HepG2 (cell line): ENCODE measurements around the gene NEDD8. TPM values are rescaled to one million over a fixed set of nuclear protein-coding genes. Genes with fewer than 3 reads are reported as not detected.
A peak's percentile ranks its signal among the peaks of the same experiment; 100 is the strongest.

Experiments used
- GPN1 ChIP-seq: sonication (generic); formaldehyde crosslinking; IDR thresholded peaks from 2 replicates; pipeline ENCODE4 v1.5.1; 2020; ENCODE audit warnings: missing genetic modification reagents, borderline replicate concordance
- HOMEZ ChIP-seq: IDR thresholded peaks from 2 replicates; pipeline ENCODE4 v1.6.1; 2016; ENCODE audit warnings: low read depth
- JUND ChIP-seq: sonication (generic); formaldehyde crosslinking; IDR thresholded peaks from 2 replicates; pipeline ENCODE4 v1.8.0; 2022; ENCODE audit warnings: mild to moderate bottlenecking, missing genetic modification reagents
- MAF1 ChIP-seq: sonication (generic); formaldehyde crosslinking; IDR thresholded peaks from 2 replicates; pipeline ENCODE4 v1.5.0; 2020; ENCODE audit warnings: missing genetic modification reagents, borderline replicate concordance
- MTF1 ChIP-seq: sonication (generic); formaldehyde crosslinking; IDR thresholded peaks from 2 replicates; pipeline ENCODE4 v1.5.0; 2020; ENCODE audit warnings: missing genetic modification reagents
- NFATC3 ChIP-seq: sonication (generic); formaldehyde crosslinking; IDR thresholded peaks from 2 replicates; pipeline ENCODE4 v1.5.1; 2020; ENCODE audit warnings: mild to moderate bottlenecking, missing genetic modification reagents
- RORA ChIP-seq: sonication (generic); formaldehyde crosslinking; IDR thresholded peaks from 2 replicates; pipeline ENCODE4 v1.5.0; 2020; ENCODE audit warnings: mild to moderate bottlenecking, missing genetic modification reagents, moderate library complexity
- SATB2 ChIP-seq: sonication (generic); formaldehyde crosslinking; IDR thresholded peaks from 2 replicates; pipeline ENCODE4 v1.5.0; 2020; ENCODE audit warnings: missing genetic modification reagents
- SMC3 ChIP-seq: IDR thresholded peaks from 2 replicates; pipeline ENCODE4 v1.6.1; 2011; ENCODE audit warnings: low read length, improper control_type of control experiment
- TEAD2 ChIP-seq: sonication (generic); formaldehyde crosslinking; IDR thresholded peaks from 2 replicates; pipeline ENCODE4 v1.9.0; 2021; ENCODE audit warnings: missing genetic modification reagents
- TERF1 ChIP-seq: sonication (generic); formaldehyde crosslinking; IDR thresholded peaks from 2 replicates; pipeline ENCODE4 v1.8.0; 2022; ENCODE audit warnings: mild to moderate bottlenecking, missing genetic modification reagents, moderate library complexity
- TFE3 ChIP-seq: IDR thresholded peaks from 2 replicates; pipeline ENCODE4 v1.6.1; 2016
- ZFP91 ChIP-seq: sonication (generic); formaldehyde crosslinking; IDR thresholded peaks from 2 replicates; pipeline ENCODE4 v1.9.0; 2022; ENCODE audit warnings: missing genetic modification reagents, mild to moderate bottlenecking, borderline replicate concordance
- ZNF496 ChIP-seq: sonication (generic); formaldehyde crosslinking; IDR thresholded peaks from 2 replicates; pipeline ENCODE4 v1.8.1; 2023; ENCODE audit warnings: mild to moderate bottlenecking, moderate library complexity, missing genetic modification reagents; ENCODE audit not compliant: insufficient replicate concordance
- ZNF724P ChIP-seq: sonication (generic); formaldehyde crosslinking; IDR thresholded peaks from 2 replicates; pipeline ENCODE4 v1.8.0; 2022; ENCODE audit warnings: missing genetic modification reagents, borderline replicate concordance
- polyA plus RNA-seq, 8 experiments: library from polyadenylated mRNA; depleted of rRNA in 3 of 8; stranded (reverse) in 7 of 8; unstranded in 1 of 8; fragments of >200 nt; fragmentation: Illumina TruSeq in 4 of 8; extraction: Trizol in 4 of 8; gene quantifications; 2 replicates each; pipeline versions ENCODE4 v1.2.1 to v1.2.3, GENCODE V29; 2011 to 2016; ENCODE audit warnings: low read depth in 4 of 8, missing spikeins in 1 of 8, mixed read lengths in 1 of 8; ENCODE audit not compliant: insufficient read depth in 1 of 8
- total RNA-seq, 5 experiments: library from RNA; depleted of rRNA; stranded (reverse); fragments of >200 nt; fragmentation: Illumina TruSeq; extraction: Trizol; gene quantifications; 2 replicates each; pipeline ENCODE4 v1.2.3, GENCODE V29; 2016; ENCODE audit warnings: low read depth in 1 of 5
- TF ChIP-seq, protein P1 (sequence below): sonication (generic); formaldehyde crosslinking; IDR thresholded peaks from 2 replicates; pipeline ENCODE4 v1.4.0; 2020; ENCODE audit warnings: missing genetic modification reagents
- TF ChIP-seq, protein P2 (sequence below): sonication (generic); formaldehyde crosslinking; IDR thresholded peaks from 2 replicates; pipeline ENCODE4 v1.4.0; 2020; ENCODE audit warnings: missing genetic modification reagents, mild to moderate bottlenecking, borderline replicate concordance

Gene NEDD8
- total and polyA plus RNA-seq, 2 of the 13 experiments (the other 11 are each of a cell fraction or from before 2014, with no cell fraction given) = 535 to 713 TPM

DNA sequence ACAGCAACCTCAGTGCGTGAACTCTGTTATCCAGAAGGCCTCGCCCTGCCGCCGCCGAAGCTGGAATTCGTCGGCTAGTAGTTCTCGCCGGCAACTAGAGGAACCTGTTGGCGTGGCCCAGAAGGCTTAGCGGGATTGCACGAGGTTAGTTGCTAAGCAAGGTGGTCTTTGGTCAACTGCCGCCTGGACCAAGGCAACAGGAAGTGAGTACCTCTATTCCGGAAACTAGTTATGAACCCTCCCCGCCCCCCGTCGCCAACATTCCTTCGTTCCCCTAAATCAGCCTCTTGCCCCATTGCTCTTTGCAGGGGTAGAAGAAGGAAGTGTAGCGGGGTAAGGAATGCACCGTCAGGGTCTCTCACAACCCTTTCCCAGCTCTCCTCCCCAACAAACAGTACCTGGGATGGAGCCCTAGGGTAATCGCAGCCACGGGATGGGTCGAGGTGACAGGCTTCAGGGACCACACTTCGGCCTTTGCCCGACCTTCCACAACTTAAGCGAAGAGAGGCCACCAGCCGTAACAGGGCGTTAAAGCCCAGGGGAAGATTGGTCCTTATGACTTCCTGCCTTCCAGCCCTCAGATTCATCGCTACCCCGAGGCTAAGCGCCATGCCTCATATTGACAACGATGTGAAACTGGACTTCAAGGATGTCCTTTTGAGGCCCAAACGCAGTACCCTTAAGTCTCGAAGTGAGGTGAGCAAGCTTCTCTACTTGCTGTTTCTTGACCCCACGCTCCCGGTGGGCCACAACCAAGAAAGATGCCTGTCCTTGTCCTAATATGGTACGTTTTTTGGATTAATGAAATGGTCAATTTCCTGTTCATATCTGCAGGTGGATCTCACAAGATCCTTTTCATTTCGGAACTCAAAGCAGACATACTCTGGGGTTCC lies 724 bp upstream of the NEDD8 start, which contains the start of gene GMPR2 (continued):
- TF ChIP-seq NFATC3 (CRISPR knock-in tag) (0 out of 2 replicates have a peak, but pooled peaks have one; percentile 80), SMC3 (0 out of 2 replicates have a peak, but pooled peaks have one; percentile 2), HOMEZ (0 out of 2 replicates have a peak, but pooled peaks have one; percentile 8), MTF1 (CRISPR knock-in tag) (no peak), TERF1 (CRISPR knock-in tag) (no peak), JUND (no peak), ZFP91 (peak; percentile 88; the same call in 1 of the 2 replicates), ZNF496 (CRISPR knock-in tag) (no peak), TFE3 (CRISPR knock-in tag) (peak; percentile 72; the same call in 1 of the 2 replicates), TEAD2 (CRISPR knock-in tag) (peak; percentile 93), RORA (no peak), GPN1 (CRISPR knock-in tag) (no peak; the same call in 1 of the 2 replicates), MAF1 (CRISPR knock-in tag) (peak; percentile 90; the same call in 1 of the 2 replicates), SATB2 (CRISPR knock-in tag) (peak; percentile 94), ZNF724P (peak; percentile 81; the same call in 1 of the 2 replicates)
- TF ChIP-seq, protein P1, sequence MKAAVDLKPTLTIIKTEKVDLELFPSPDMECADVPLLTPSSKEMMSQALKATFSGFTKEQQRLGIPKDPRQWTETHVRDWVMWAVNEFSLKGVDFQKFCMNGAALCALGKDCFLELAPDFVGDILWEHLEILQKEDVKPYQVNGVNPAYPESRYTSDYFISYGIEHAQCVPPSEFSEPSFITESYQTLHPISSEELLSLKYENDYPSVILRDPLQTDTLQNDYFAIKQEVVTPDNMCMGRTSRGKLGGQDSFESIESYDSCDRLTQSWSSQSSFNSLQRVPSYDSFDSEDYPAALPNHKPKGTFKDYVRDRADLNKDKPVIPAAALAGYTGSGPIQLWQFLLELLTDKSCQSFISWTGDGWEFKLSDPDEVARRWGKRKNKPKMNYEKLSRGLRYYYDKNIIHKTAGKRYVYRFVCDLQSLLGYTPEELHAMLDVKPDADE = peak; percentile 82; the same call in 1 of the 2 replicates
- TF ChIP-seq, protein P2, sequence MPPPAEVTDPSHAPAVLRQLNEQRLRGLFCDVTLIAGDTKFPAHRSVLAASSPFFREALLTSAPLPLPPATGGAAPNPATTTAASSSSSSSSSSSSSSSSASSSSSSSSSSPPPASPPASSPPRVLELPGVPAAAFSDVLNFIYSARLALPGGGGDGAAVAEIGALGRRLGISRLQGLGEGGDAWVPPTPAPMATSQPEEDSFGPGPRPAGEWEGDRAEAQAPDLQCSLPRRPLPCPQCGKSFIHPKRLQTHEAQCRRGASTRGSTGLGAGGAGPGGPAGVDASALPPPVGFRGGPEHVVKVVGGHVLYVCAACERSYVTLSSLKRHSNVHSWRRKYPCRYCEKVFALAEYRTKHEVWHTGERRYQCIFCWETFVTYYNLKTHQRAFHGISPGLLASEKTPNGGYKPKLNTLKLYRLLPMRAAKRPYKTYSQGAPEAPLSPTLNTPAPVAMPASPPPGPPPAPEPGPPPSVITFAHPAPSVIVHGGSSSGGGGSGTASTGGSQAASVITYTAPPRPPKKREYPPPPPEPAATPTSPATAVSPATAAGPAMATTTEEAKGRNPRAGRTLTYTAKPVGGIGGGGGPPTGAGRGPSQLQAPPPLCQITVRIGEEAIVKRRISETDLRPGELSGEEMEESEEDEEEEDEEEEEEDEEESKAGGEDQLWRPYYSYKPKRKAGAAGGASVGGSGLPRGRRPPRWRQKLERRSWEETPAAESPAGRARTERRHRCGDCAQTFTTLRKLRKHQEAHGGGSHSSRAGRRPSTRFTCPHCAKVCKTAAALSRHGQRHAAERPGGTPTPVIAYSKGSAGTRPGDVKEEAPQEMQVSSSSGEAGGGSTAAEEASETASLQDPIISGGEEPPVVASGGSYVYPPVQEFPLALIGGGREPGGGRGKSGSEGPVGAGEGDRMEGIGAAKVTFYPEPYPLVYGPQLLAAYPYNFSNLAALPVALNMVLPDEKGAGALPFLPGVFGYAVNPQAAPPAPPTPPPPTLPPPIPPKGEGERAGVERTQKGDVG = no peak
